Measurements from ENCODE around the gene ITGA11.

- TF ChIP-seq, protein P1, sequence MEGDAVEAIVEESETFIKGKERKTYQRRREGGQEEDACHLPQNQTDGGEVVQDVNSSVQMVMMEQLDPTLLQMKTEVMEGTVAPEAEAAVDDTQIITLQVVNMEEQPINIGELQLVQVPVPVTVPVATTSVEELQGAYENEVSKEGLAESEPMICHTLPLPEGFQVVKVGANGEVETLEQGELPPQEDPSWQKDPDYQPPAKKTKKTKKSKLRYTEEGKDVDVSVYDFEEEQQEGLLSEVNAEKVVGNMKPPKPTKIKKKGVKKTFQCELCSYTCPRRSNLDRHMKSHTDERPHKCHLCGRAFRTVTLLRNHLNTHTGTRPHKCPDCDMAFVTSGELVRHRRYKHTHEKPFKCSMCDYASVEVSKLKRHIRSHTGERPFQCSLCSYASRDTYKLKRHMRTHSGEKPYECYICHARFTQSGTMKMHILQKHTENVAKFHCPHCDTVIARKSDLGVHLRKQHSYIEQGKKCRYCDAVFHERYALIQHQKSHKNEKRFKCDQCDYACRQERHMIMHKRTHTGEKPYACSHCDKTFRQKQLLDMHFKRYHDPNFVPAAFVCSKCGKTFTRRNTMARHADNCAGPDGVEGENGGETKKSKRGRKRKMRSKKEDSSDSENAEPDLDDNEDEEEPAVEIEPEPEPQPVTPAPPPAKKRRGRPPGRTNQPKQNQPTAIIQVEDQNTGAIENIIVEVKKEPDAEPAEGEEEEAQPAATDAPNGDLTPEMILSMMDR (IDR thresholded peaks at IDR 0.05; ENCODE audit: insufficient read depth, low read length): no peak
- TF ChIP-seq POLR2AphosphoS5 (IDR thresholded peaks at IDR 0.05; ENCODE audit: low read depth) (no peak), SPI1 (IDR thresholded peaks at IDR 0.05; ENCODE audit: borderline replicate concordance, low read depth) (no peak), REST (IDR thresholded peaks at IDR 0.05; ENCODE audit: insufficient replicate concordance, low read depth) (no peak)
These were observed 170.7 kb downstream of the ITGA11 start for GRCh38 chr15:68261241-68261640.

All from HL-60 (cell line).